Adipose tissue (tissue), 3 donors: Measurements from ENCODE around the gene OR5C1. TPM values are rescaled to one million over a fixed set of nuclear protein-coding genes. Genes with fewer than 3 reads are reported as not detected.

Experiments used
- H3K27ac ChIP-seq: one replicate; pipeline ENCODE4 v1.5.1; 2013; ENCODE audit warnings: low read depth, low read length
- WGBS, 3 donors: extraction: QIAGEN DNeasy Blood & Tissue Kit; methylation state at CpG; one replicate each; pipeline ENCODE4 v1.1.7; 2013; 5-methylcytosine and 5-hydroxymethylcytosine counted together
- polyA plus RNA-seq, 3 donors: library from polyadenylated mRNA; stranded (reverse); fragments of 200-250 nt; gene quantifications; one replicate each; pipeline ENCODE4 v1.2.3, GENCODE V29; 2013
- donor health status: healthy with polysubstance abuse.
- donor health status: Bipolar disorder and iron deficiency.
- donor health status: healthy.

Gene OR5C1
- under 1 TPM in 1 of 3 donors, not detected in 2; 0.34 TPM for polyA plus RNA-seq

DNA sequence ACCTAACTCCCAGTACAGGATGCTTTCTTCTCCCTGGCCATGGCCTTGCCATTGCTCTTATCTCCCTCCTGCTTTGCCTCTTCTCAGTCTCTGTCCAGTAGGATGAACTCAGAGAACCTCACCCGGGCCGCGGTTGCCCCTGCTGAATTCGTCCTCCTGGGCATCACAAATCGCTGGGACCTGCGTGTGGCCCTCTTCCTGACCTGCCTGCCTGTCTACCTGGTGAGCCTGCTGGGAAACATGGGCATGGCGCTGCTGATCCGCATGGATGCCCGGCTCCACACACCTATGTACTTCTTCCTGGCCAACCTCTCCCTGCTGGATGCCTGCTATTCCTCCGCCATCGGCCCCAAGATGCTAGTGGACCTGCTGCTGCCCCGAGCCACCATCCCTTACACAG, at the start of gene OR5C1:
TSS of gene OR5C1 (plus strand) at position 103 of the 400 bp plus-strand sequence. CDS start at position 103, 0 bp downstream.
- WGBS, 3 donors: 92 to 94% (median 94%) methylated on average over 12 of the region's 12 CpGs

DNA sequence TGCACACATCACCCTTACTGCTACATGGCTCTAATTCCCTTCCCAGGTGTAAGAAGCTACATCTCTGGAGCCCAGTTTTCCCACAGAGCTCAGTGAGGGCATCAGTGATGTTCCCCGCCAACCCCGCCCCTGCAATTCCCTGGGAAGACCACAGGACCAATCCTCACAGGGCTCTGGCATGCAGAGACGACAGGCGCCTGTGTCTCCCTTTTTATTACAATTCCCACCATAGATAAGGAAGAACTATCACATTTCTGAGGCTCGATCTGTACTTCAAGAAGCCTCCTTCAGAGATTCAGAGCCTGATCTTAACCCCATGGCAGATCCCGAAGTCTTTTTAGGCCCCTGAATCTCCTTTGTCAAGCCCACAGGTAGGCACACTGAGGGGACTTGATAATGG, 46.7 kb upstream of the OR5C1 start, which contains the start of gene OR1L6:
TSS of gene OR1L6 (plus strand) at position 301 of the 400 bp plus-strand sequence. CDS start 7,545 bp downstream, outside the sequence.
- WGBS, 3 donors: 64 to 82% (median 79%) methylated on average over 6 of the region's 6 CpGs

More for the DNA sequence above, at the start of gene OR5C1:
- H3K27ac ChIP-seq: no peak within 1 kb of the TSS

DNA sequence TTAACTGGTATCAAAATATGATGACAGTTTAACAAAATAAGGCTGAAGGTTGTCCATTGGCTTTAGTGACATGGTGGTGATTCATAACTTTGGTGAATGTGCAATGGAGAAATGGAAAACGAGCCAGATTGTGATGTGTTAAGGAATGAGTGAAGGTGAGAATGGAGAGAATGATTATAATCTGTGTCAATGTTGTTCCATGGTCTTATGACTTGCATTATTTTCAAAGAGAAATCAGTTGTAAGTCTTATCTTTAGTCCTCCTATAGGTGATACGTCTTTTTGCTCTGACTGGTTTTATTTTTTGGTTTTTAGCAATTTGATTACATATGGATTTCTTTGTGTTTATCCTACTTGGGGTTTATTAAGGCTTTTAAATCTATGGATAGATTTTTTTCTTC, 33.9 kb upstream of the OR5C1 start:
- H3K27ac ChIP-seq: no peak overlapping the region
- 32 to 38% (median 36%) methylated on average over 2 of the region's 2 CpGs for WGBS, 3 donors

More for the DNA sequence above, 46.7 kb upstream of the OR5C1 start, which contains the start of gene OR1L6:
- no peak within 1 kb of the TSS for H3K27ac ChIP-seq

DNA sequence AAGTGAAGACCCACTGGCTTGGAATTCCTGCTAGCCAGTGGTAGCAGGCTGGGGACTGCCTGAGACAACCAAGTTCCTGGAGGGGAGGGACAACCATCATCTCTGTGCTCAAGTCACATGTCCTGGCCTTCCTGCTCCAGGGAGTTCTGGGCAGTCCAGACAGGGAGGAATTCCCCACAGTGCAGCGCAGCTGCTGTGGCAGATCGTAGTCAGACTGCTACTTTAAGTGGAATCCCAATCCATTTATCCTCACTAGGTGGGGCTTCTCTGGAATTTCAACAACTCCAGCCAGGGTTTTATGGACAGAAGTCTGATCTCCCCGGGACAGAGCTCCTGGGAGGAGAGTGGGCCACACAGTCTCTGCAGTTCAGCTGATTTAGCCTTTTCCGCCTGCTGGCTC, 20.9 kb upstream of the OR5C1 start:
- WGBS, 3 donors: 74 to 81% (median 74%) methylated on average over 4 of the region's 4 CpGs

DNA sequence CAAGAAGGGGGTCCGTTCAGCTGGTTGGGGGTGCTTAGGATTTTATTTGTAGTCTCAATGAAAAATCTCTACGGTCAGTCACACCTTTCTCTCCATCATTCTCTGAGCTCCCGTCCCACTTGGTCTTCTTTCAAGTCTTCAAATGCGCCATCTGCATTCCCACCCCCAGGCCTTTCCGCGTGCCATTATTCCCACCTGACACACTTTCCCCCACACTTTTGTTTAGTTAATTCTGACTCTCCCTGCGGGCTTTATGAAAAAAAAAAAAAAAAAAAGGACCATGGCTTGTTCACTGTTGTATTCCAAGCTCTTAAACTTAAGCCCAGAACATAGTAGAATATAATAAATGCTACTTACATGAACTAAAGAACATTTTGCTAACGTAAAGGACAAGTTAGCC, 11.7 kb upstream of the OR5C1 start:
- WGBS, 3 donors: 87 to 88% (median 87%) methylated on average over 8 of the region's 8 CpGs
- H3K27ac ChIP-seq: no peak overlapping the region

More for the DNA sequence above, 20.9 kb upstream of the OR5C1 start:
- no peak overlapping the region for H3K27ac ChIP-seq

DNA sequence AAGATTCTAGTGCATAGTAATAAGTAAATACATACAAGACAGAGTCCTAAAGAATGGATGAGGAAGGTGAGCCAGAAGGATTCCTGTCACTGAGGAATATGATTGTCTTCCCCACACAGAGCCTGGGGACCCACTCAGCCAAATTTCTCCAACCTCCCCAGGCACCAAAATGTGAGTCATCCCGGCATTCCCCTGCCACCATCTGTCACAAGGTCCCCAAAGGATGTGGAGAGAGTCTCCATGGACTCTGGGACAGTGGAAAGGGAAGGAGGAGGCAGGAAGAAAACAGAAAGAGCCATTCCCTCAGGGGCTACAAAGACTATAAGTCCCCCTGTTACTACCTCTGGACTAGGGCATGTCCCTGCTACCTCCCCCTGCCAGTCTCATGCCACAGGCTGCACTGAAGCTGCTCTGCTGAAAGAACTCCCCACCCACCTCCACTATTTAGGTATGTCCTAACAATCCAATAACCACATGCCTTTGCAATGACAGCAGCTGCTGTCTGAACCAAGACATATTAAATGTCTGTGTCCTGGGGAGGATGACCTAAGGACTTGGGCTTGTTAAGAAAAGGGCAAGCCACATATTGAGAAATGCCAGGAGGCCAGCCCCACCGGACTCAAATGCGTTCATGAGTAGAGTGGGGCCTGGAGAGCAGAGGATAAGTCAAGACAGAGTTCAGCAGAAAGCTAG, 10.7 kb upstream of the OR5C1 start:
- no peak overlapping the region for H3K27ac ChIP-seq
- WGBS, 3 donors: 70 to 76% (median 74%) methylated on average over 3 of the region's 3 CpGs

DNA sequence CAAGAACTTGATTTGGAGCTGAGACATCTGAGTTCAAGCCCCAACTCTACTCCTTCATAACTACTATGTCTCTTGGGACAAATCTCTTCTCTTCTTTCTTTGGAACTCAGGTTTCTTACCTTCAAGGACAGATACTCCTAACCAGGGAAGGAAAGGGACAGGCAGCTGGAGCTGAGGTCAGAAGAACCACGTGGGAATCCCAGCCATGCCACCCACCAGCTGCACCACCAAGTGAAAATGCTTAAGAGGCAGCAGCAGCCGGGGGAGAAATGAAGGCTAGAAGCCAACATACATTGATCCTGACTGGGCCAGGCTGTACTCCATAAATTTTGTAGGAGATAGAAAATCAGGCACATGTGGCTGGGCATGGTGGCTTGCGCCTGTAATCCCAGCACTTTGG, 9.6 kb upstream of the OR5C1 start:
- H3K27ac ChIP-seq: no peak overlapping the region
- WGBS, 3 donors: 77 to 86% (median 82%) methylated on average over 3 of the region's 3 CpGs

DNA sequence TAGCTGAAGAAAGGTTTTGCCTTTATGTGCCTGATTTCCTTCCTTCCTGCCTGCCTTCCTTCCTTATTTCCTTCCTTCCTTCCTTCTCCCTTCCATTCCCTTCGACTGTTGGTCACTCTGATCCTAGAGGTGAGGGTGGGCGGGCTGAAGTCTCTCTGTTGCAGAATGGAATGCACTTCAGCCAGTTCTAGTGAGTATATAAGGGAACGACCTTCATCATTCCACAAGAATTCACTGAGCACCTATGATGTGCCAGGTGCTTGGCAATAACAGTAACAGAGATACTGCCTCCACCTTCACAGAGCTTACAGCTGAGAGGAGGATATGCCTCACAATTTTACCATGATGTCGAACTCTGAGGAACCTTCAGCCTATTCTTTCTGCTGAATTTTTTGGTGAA, 8.7 kb upstream of the OR5C1 start:
- 60 to 72% (median 65%) methylated on average over 4 of the region's 4 CpGs for WGBS, 3 donors
- no peak overlapping the region for H3K27ac ChIP-seq

DNA sequence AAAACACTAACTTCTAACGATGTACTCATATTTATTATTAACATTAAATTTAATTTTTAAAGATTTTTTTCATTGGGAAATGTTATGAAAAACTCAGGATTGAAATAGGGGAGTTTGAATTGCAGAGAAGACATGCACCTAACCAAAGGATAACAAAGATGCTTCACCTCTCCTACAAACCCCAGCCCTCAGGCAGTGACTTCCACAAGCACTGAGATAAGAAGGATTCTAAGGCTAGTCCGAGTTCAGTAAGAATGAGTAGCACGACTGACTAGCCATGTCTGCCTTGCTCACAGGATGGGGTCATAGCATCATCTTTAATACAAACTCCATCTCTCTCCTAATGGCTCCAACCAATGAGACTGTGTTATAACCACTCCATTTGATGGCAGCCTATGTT, 7.1 kb upstream of the OR5C1 start:
- WGBS, 3 donors: 66 to 72% (median 66%) methylated on average over 3 of the region's 3 CpGs

DNA sequence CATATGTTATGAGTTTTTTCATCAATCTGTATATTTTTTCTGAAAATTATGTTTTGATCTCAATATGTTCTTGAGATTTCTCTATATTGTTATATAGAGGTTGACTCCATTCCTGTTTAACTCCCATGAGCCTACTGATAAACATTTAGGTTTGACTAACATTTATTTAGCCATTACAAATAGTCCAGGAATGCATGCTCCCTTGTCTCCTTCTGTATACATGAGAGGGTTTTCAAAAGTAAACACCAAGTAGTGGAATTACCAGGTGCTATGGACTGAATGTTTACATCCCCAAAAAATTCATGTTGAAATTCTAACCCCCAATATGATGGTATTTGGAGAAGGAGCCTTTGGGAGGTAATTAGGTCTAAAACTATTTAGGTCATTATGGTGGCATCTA, 3.5 kb upstream of the OR5C1 start:
- no peak overlapping the region for H3K27ac ChIP-seq

More for the DNA sequence above, 7.1 kb upstream of the OR5C1 start:
- H3K27ac ChIP-seq: no peak overlapping the region

DNA sequence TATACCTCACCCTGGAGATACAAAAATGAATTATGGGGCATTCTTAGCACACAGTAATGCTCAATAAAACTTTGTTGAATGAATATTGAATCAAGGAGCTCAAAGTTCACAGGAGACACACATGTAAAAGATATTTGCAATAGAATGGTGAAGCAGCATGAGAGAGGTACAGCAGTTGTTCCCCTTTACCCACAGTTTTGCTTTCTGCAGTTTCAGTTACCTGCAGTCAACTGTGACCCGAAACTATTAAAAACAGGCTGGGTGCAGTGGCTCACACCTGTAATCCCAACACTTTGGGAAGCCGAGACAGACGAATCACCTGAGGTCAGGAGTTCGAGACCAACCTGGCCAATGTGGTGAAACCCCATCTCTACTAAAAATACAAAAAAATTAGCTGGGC, 2.4 kb upstream of the OR5C1 start:
- 91 to 93% (median 91%) methylated on average over 4 of the region's 4 CpGs for WGBS, 3 donors
- no peak overlapping the region for H3K27ac ChIP-seq

DNA sequence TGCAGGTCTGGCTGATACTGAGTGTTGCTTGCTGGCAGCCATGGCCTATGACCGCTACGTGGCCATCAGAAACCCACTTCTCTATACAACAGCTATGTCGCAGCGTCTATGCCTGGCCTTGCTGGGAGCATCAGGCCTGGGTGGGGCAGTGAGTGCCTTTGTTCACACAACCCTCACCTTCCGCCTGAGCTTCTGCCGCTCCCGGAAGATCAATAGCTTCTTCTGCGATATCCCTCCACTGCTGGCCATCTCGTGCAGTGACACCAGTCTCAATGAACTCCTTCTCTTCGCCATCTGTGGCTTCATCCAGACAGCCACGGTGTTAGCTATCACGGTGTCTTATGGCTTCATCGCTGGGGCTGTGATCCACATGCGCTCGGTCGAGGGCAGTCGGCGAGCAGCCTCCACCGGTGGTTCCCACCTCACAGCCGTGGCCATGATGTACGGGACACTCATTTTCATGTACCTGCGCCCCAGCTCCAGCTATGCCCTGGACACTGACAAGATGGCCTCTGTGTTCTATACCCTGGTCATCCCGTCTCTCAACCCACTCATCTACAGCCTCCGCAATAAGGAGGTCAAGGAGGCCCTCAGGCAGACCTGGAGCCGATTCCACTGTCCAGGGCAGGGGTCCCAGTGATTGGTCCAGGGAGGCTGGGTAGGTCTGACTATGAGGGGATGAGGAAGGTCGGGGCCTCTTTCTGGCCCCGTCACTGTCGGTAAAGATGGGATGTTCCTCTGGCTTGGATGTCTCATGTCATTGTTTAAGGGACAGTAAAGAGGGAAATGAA, 718 bp downstream of the OR5C1 start:
- 92 to 96% (median 95%) methylated on average over 28 of the region's 28 CpGs for WGBS, 3 donors
- no peak overlapping the region for H3K27ac ChIP-seq

DNA sequence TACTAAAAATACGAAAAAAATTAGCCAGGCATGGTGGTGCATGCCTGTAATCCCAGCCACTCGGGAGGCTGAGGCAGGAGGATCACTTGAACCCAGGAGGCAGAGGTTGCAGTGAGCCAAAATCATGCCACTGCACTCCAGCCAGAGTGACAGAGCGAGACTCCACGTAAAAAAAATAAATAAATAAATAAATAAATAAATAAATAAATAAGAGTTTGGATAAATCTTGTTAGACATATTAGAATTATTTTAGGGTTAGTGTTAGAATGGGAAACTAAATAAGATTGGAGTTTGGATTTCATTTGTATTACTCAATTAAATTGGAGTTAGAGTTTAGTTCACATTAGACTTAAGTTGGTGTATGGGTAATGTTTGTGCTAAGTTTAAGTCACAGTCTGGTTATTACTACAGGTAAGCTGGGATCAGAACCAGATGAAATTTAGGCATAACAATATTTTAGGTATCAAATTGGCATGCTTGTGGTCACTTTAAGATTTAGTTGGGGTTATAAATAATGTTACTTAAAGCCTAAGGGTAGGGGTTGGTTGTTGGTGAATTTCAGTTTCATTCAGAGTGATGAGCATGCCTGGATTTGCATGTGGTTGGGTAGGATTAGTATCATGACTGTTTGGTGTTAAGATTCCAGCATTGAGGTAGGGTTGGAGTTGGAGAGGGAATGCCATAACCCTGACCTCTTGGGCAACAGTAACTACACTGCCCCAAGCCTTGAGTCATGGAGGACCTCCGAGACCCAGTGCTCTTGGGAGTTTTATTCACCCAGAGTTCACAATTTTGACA, 3.3 kb downstream of the OR5C1 start:
- H3K27ac ChIP-seq: no peak overlapping the region
- 83 to 91% (median 90%) methylated on average over 5 of the region's 5 CpGs for WGBS, 3 donors

DNA sequence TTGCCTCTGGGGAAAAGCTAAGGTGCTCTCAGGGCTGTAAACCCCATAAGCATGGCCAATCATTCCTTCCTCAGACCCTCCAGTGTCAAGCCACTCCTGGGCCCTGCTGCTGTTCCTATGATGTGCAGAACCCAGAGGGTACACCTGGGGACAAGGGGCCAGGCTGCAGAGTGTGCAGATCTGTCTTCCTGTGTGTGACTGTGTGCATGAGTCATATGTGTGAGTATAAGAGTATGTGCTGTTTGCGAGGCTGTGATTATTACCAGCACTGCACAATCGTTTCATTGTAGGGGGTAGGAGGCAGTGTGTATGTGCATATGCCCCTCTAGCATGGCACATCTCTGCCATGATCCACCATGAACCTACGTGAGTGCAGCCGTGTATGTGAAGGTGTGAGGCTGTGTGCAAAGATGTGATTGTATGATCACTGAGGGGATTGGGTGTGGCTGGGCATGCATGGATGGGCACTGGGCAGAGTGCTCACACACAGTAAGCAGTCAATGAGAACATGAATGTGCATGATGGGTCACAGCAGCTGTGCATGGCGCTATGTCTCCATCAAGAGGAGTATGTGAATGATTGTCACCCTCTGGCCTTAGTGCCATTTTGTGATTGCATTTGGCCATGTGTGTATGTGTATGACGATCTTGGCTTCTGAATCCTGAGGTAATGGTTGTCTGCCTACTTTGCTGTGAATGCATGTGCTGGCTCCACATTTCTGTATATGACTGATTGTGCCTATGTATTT, 8.8 kb downstream of the OR5C1 start:
- WGBS, 3 donors: 79 to 91% (median 87%) methylated on average over 6 of the region's 6 CpGs
- H3K27ac ChIP-seq: no peak overlapping the region

DNA sequence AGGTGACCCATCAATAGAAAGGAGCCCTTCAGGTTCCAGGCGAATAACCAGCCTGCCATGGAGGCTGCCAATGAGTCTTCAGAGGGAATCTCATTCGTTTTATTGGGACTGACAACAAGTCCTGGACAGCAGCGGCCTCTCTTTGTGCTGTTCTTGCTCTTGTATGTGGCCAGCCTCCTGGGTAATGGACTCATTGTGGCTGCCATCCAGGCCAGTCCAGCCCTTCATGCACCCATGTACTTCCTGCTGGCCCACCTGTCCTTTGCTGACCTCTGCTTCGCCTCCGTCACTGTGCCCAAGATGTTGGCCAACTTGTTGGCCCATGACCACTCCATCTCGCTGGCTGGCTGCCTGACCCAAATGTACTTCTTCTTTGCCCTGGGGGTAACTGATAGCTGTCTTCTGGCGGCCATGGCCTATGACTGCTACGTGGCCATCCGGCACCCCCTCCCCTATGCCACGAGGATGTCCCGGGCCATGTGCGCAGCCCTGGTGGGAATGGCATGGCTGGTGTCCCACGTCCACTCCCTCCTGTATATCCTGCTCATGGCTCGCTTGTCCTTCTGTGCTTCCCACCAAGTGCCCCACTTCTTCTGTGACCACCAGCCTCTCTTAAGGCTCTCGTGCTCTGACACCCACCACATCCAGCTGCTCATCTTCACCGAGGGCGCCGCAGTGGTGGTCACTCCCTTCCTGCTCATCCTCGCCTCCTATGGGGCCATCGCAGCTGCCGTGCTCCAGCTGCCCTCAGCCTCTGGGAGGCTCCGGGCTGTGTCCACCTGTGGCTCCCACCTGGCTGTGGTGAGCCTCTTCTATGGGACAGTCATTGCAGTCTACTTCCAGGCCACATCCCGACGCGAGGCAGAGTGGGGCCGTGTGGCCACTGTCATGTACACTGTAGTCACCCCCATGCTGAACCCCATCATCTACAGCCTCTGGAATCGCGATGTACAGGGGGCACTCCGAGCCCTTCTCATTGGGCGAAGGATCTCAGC, 11.6 kb downstream of the OR5C1 start, which contains the start of gene OR1K1:
TSS of gene OR1K1 (plus strand) at position 58 of the 995 bp plus-strand sequence. CDS start at position 58, 0 bp downstream.
- H3K27ac ChIP-seq: no peak within 1 kb of the TSS
- WGBS, 3 donors: 95 to 96% (median 95%) methylated on average over 30 of the region's 30 CpGs

DNA sequence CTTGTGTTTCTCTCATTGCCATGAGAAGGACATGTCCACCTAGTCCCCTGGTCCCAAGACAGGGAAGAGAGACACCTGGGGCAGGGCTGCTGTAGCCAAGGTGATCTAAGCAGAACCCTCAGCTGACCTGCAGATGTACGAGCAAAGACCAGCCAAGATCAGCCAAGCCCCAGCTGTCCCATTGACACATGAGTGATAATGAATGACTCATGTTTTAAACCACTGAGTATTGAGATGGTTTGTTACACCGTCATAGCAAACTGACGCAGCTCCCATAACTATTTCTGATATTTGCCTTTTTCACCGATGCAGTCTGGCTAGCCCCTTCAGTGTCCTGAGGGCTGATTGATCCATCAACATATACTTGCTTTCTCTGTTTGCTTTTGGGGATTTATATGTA, 17.9 kb downstream of the OR5C1 start:
- no peak overlapping the region for H3K27ac ChIP-seq
- WGBS, 3 donors: 89 to 92% (median 90%) methylated on average over 4 of the region's 4 CpGs
